ENCODE measurements around the gene PSIP1.

DNA sequence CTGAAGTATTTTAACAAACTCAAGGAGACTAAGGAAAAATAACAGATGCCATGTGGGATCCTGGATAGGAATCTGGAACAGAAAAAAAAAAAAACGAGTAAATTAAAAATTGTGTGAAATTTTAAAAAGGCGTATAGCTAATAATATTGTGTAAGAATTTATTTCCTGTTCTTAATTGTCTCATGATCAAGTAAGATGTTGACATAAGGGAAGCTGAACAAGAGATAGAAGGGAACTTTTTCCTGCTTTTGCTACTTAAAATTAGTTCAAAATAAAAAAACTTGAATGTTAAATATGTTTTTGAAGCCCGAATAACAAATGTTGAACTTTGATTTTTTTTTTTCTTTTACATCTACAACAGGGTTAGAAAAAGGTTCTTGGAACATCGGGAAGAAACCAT is 77.6 kb downstream of the PSIP1 start:
- TF ChIP-seq, protein P1, sequence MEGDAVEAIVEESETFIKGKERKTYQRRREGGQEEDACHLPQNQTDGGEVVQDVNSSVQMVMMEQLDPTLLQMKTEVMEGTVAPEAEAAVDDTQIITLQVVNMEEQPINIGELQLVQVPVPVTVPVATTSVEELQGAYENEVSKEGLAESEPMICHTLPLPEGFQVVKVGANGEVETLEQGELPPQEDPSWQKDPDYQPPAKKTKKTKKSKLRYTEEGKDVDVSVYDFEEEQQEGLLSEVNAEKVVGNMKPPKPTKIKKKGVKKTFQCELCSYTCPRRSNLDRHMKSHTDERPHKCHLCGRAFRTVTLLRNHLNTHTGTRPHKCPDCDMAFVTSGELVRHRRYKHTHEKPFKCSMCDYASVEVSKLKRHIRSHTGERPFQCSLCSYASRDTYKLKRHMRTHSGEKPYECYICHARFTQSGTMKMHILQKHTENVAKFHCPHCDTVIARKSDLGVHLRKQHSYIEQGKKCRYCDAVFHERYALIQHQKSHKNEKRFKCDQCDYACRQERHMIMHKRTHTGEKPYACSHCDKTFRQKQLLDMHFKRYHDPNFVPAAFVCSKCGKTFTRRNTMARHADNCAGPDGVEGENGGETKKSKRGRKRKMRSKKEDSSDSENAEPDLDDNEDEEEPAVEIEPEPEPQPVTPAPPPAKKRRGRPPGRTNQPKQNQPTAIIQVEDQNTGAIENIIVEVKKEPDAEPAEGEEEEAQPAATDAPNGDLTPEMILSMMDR (conservative IDR thresholded peaks at IDR 0.05) = no peak
- no peak for TF ChIP-seq EZH2 (IDR thresholded peaks at IDR 0.05; ENCODE audit: low read depth)

Measured in PC-9 (cell line).